Measurements from ENCODE around the gene MACROH2A1.

- TF ChIP-seq PHF21A (IDR thresholded peaks at IDR 0.05; ENCODE audit: borderline replicate concordance, low read depth) (no peak), TEAD4 (IDR thresholded peaks at IDR 0.05; ENCODE audit: low read length) (no peak), TEAD4 (CRISPR knock-in tag; IDR thresholded peaks at IDR 0.05; ENCODE audit: borderline replicate concordance) (no peak)
Measured at GRCh38 chr5:135331612-135332011, 67.4 kb downstream of the MACROH2A1 start.

All from K562 (cell line).